ENCODE data around the gene STON2.

GRCh38 chr14:81211844-81212243 is 188.3 kb downstream of the STON2 start:
- TF ChIP-seq POLR2A (IDR thresholded peaks at IDR 0.05) (no peak), CTCF (IDR thresholded peaks at IDR 0.05) (peak in 2 of 4 experiments; percentile 15 to 24)

Measured in uterus (tissue), 2 donors.